ENCODE measurements around the gene LLPH. TPM values are rescaled to one million over a fixed set of nuclear protein-coding genes. Genes with fewer than 3 reads are reported as not detected.

Gene LLPH
- total RNA-seq, 1 experiment from 2014 or later: 17.0 TPM

DNA sequence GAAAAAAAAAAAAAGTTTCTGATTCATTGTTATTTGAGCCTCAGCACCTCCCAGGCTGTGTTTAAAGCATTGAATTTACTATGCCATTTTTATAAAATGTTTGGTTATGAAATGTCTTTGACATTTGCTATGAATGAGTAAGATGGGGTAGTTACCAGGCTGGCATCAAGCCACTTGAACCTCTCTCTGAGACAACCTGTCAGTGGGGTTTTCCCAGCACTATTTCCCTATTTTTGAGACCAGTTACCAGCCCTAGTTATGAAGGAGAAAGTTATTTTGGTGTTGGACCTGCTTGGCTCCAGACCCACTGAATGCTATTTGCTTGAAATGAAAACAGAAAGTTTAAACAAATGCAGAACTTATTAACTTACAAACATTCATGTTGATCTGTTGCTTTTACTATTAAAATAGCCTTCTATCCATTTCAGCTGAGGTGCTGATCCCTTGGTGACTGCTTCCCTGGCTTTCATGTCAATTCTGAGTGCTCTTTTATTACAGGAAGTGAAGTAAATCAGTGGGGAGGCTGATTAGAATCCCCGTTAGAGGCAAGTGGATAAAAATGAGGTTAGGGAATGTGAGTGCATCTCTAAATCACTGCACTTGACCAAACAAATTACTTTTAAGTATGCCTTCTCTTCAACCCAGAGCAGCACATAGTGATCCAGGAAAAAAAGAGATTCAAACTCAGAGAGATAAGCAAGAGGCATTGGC is 37.8 kb downstream of the LLPH start:
- DNase-seq (ENCODE audit: low read depth): peak; percentile 68

DNA sequence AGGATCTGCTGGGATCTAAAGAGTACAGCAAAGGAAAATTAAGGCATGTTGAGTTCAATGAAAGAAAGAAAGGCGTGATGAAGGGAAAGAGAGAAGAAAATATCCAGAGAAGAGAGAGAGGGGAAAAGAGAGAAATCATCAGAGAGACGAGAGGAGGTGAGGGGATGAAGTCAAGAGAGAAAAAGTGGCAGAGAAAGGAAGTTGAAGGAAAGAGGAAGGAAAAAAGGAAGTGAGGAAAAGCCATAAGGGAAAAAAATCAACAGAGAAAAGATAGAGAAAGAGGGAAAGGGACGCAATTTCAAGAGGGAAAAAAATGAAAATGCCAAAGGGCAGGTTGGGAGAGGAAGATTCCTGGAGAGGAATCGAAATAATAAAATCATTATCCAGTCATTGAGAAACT is 40.4 kb downstream of the LLPH start:
- no peak for DNase-seq (ENCODE audit: low read depth)

DNA sequence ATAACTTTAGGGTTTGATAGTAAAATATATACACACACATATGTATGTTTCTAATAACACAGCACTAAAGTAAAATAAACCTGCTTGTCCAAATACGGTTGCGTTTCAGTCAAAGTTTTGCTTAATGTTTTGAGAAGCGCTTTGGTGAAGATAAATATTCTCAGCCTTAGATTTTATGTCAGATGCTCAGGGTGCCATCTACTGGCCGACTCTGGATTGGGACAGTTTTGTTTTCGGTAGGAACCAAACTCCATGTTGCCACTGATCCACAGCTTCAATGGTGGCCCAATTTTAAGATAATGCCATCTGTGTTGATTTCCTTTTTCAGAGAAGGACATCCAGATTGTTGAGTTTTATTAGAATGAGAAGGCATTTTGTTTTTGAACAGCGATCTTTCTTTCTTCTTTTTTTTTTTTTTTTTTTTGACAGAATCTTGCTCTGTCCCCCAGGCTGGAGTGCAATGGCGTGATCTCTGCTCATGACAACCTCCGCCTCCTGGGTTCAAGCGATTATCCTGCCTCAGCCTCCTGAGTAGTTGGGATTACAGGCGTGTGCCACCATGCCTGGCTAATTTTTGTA is 43.1 kb downstream of the LLPH start:
- peak; percentile 75 for DNase-seq (ENCODE audit: low read depth)

DNA sequence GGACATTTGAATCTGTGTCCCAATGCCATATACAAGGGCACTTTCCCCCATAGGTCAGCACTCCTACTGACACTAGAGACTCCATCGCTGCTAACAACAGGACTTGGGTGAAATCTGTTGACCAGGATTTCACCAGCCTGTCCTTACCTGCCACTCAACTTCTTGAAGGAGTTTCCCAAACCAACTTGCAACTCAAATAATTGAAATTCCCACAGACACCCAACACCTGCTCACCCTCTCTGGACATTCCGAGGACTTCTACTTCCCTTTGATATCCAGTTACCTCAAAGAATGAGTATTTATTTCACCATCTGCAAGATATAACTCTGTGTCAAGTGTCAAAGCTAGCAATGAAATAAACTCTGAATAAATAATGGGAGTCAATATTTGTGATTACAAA is 44.6 kb downstream of the LLPH start:
- DNase-seq (ENCODE audit: low read depth): no peak

DNA sequence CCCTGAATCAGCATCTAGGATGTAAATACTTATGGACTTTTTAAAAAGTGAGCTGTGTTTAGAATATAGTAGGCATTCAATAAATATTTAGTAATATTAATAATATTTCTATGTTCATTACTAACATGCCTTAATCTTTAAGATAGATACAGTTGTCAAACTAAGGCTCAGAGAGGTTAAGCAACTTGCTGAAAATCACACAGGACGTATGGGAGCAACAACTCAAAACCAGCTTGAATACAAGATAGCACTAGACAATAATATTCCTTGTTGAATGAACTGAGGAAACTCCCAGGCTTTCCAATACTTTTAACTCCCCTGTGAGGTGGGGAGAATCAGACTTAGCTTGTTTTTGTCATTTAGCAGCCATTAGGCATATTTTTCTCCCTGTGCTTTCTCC is 45.3 kb downstream of the LLPH start:
- no peak for DNase-seq (ENCODE audit: low read depth)

DNA sequence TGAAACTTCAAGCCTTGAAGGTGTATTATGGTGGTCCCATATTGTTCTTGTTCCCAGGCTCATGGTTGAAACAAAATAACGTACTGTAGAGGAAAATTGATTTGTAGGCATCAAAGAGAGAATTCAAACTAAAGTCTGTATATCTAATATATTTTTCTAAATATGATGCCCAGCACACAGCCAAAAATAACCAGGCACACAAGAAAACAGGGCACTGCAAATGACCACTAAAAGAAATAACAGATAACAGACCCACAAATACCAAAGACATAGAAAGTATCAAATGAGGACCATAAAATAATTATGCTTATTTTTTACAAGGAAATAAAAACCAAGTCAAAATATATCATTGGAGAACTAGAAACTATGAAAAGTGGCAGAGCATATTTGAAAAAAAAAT is 46.8 kb downstream of the LLPH start:
- no peak for DNase-seq (ENCODE audit: low read depth)

DNA sequence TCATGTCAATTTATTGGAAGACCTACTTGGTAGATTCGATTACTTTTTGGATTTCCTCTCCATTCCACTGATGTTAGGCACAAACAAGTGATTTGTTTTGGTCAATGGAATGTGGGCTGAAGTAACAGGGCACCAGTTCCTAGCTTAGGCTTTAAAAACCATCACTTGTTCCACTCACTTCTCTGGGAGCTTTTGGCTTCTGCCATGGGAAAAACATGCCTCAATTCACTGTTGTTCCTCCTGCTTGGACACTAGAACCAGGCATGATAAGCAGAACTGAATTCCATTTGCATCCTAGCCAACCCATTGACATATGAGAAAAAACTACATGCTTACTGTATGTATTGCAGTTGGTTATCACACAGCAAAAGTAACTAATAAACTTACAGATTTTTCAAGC is 47.8 kb downstream of the LLPH start:
- DNase-seq (ENCODE audit: low read depth): no peak

DNA sequence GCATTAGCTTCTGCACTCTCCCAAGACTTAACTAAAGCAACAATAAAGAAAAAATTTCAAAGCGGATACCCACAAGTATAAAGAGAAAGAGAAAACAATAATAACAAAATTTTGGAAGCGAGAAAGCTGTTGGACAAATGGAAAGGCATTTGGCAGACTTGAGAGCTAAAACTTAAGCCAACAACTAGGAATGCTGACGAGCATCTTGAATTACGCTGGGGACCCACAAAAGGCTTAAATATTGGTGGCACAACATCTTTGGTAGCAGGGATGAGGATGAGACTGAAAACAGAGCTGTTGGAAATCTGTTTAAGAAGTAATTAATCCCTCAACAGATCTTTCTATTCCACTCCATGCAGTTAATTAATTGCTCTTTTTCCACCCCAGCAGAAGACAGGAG is 49.8 kb downstream of the LLPH start:
- DNase-seq (ENCODE audit: low read depth): no peak

DNA sequence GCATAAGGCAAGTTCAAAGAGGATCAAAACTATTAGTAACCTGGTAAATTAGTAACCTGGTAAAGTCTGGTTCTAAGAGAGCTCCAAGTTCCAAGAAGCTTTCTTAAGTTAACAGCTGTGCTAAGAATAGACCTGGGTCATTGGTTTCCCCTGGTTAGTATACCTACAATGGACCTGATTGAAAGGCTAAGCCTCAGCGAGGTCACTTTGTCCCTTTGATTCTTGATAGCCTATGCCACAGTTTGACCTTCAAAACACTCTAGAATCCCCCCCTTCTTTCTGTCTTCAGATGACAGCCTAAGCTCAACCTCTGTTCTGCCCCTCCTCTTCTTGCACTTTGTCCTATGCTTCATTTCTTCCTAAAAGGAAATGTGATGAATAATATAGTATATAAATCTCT is 53.0 kb downstream of the LLPH start:
- no peak for DNase-seq (ENCODE audit: low read depth)

DNA sequence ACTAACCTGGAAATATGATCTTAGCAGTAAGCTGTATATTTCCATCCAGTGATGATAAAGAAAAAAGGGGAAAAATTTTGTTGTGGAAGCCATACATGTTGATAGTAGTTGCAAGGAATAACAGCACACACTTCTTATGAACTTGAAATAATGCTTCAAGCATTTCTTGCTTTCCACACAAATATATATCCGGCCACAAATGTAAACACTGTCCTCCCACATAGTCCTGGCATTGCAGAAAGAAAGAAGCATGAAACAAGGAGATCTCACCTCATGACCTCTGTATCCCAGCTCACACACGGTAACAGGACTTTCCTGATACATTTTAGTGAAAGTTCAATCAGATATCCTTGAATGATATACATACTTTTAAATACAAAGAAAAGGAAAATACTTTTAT is 56.0 kb downstream of the LLPH start:
- DNase-seq (ENCODE audit: low read depth): no peak

DNA sequence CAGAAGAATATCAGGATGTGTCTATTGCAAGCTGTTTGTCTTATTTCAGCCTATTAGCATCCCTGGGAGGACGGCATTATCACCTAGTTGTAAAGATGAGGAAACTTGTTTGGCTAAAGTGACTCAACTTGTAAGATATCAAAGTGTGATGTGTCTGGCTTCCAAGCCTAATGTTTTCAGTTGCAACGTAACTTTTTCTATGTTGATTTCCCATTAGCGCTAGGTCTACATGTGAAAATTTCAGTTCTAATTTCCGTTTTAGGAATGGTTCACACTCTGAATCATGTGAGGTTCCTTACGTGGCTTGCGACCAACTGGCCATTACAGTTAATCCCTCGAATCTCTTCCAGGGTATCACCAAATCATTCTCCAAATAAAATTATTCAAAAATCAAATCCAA is 58.0 kb downstream of the LLPH start:
- DNase-seq (ENCODE audit: low read depth): no peak

DNA sequence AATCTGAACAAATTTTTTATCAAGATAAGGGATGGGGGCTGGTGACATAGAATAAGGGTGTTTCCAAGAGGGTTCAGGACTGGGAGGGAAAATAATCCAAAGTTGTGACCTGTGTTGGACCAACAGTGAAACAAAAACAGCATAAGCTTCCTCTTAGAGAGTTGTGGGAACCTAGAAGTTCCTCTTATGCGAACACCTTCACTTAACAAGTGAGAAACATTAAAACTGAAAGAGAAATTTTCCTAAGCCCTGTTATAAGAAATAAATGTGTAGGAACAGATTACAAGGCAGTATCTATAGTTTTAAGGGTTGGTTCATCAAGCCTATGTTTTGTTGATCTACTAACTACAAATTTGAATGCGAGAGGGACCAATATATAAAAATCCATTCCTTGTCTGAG is 58.4 kb downstream of the LLPH start:
- DNase-seq (ENCODE audit: low read depth): no peak

DNA sequence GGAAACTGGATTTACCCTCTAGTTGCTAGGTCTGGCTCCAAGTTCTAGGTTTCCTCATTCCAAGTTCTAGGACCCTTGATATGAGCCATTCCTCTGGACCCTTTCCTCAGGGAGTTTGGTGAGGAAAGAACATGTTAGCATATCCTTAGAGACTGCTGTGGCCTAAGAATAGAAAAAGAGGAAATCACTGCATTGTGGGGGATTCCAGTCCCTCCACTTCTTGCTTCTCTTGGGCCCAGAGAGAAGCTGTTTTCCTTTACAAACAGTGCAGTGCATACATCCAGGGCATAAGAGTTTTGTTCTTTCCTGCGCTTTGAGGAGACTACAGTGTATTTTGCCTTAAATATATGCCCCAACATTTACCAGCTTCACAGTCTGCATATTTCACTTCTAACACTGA is 59.0 kb downstream of the LLPH start:
- DNase-seq (ENCODE audit: low read depth): no peak

DNA sequence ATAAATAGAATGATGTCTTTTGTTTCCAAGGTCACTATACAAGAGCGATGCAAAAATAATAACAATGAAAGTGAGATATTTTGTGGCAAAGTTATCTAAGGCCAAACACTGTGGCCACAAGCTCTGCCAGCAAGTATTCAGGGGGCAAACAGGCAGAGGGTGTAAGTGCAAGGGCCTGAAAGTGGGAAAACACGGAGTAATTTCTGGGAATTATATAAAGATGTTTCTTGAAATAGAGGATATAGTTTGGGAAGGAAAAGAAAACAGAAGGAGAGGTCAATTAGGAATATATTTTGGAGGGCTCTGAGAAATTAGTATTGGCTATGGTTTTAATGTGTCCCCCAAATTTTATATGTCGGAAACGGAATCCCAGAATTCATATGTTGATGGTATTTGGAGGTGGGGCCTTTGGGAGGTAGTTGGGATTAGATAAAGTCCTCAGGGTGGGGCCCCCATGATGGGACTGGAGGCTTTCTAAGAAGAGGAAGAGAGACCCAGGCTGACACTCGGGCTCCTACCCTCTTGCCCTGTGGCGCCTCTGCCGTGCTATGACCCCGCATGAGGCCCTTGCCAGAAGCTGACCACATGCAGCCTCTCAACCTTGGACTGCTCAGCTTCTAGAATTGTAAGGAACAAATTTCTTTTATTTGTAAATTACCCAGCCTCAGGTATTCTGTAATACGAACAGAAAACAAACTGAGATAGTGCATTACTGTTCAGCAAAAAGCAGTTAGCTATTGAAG is 60.0 kb downstream of the LLPH start:
- DNase-seq (ENCODE audit: low read depth): no peak

DNA sequence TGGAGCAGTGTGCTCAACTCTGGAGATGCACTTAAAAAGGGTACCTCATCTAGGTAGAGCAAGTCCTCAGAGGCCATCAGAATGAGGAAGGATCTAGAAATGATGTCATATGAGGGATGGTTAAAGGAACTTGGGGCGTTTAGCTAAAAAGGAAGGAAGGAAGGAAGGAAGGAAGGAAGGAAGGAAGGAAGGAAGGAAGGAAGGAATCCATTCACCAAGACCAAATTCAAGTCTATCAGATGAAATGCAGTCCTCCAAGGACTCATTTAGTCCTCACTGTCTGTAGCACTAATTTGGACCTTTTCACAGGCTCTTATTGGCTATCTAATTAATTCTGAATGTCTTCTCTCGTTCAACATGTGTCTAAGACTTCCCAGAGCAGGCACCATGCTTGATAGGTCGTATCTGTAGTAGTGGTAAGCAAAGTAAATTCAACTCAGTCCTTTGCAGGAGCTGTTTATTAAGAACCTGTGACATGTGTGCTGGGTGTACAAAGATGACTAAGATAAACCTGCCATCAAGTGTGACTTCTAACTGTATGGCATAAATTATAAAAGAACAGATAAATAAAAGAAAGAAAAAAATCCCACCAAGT is 63.5 kb downstream of the LLPH start:
- DNase-seq (ENCODE audit: low read depth): no peak

Other genes starting within 250 kb of the LLPH start
- 130 and 135 TPM in 2 replicates for gene TMBIM4, start 39.2 kb upstream of the LLPH start, total RNA-seq (2014; rRNA removed; shearing (Covaris generic))
- gene IRAK3, start 58.5 kb upstream of the LLPH start, total RNA-seq (2014; rRNA removed; shearing (Covaris generic)): 0.09 and 0.17 TPM in 2 replicates
- 3.2 and 6.4 TPM in 2 replicates for gene HELB, start 171.7 kb upstream of the LLPH start, total RNA-seq (2014; rRNA removed; shearing (Covaris generic))

Data from Daoy (cell line).